CD4-positive, alpha-beta T cell treated with Interleukin-15 for 4 hours (primary cell): ENCODE results near the gene PLA2G4B.

Experiments
- DNase-seq: peaks from one replicate; pipeline ENCODE4 v3.0.0-alpha.2; 2020; ENCODE audit warnings: low spot score

Gene PLA2G4B

DNA sequence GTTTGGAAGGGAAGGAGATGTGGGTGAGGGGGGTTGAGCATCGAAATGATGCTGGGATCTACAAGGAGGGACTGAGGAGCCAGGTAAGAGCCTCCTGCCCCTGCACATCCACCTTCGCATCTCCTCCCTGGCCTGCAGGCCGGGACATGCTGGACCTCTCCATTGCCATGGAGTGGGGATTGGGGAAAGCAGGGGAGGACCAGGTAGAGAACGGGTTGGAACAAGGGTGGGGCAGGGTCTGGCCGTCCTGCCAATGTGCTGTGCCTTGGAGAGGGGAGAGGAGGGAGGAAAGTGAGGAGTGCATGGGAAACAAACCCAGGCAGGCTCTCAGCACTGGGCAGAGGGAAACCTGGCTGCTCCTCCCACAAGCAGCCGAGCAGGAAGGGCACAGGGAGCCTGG lies 10.6 kb downstream of the PLA2G4B start:
- no peak for DNase-seq

DNA sequence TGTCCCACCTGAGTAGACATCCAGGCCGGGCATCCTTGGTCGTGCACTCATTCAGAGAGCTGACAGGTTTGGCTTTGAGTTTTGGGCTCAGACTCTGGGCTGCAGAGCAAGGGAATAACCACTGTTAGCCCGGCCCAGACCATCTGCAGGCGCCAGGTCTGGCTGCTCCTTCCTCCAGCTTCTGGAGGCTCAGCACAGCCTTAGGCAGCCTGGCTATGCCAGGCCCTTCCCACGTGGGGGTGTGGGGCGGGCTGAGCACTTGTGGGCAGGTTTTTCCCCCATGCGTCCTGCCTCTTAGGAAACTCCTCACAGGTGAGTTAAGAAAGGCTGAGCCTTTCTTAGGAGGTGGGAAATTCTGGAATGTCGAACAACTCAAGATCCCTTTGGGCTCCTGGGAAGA lies 11.2 kb downstream of the PLA2G4B start:
- no peak for DNase-seq

- no peak for DNase-seq
Measured at GRCh38 chr15:41850482-41851166, 12.0 kb downstream of the PLA2G4B start.

DNA sequence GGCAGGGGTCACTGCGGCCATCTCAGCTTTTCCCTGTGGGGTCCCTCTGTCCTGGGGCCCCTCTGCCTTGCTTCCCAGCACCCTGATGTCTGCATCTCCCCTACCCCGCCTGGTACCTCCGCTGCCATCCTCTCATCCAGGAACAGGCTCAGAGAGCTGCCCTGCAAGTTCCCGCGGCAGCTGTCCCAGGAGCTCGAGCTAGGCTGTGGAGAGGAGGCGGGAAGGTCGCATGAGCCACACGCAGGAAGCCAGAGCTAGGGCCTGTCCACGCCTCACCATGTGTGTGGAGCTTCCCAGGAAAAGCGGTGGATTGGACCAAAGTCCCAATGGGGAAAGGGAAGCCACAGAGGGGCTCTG lies 12.5 kb downstream of the PLA2G4B start:
- DNase-seq: no peak

DNA sequence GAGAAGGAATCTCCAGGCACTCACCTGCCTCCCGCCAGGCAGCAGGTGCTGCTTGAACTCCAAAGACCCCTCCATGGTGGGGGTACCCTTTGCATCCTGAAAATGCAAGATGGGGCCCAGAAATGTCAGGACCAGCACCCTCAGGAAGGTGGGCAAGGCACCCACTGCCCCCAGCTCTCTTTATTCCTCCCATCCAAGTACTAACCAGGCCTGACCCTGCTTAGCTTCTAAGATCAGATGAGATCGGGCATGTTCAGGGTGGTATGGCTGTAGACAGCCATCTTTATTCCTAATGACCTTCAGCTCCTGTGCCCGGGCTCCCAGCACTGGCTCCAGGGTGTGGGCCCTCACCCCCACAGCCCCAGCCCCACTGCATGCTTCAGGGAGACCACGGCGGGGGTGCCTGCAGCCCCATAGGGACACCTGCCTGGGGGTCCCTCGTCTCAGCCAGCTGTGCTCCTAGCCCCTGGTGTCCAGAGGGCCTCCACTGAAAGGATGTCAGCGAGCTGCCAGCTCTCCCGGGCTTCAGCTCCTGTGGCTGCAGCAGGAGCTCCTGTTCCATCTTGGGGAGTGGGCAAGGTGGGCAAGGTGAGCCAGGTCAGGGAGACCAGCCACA lies 13.2 kb downstream of the PLA2G4B start:
- DNase-seq: no peak

DNA sequence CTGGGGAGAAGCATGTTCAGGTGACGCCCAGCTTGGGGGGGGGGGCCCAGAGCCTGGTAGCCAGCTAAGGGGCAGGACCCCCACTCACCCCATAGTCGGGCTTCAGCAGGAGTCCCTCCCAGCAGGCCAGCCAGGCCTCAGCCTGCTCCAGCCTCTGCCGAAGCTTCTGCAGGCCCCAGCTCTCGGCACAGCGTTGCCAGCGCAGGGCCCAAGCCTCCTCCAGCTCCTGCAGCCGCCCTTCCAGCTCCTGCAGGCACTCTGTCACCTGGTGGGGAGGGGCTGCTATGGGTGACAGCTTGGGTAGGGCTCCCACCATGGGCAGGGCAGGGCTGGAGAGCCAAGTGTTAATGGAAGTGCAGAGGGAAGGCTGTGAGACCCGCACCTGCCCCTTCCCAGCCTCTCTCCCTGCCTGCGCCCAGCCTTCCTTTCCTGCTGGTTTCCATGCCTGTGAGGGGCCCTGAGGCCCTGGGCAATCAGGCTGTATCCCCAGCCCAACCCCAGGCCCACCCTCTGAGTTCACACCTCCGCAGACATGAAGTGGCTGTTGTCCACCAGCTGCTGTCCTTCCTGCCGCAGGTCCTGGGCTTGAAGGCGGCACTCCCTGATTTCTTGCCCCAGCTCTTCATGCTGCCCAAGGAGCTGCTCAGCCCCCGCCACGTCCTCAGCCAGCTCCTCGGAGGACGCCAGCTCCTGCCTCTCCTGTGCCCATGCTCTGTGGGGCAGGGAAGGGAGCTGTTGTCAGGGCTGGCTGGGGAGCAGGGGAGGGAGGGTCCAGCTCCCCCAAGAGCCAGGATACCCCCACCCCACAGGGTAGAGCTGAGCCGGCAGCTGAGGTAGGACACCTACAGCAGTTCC lies 14.3 kb downstream of the PLA2G4B start:
- no peak for DNase-seq

- DNase-seq: no peak
Measured at GRCh38 chr15:41853831-41854230, 15.2 kb downstream of the PLA2G4B start.

DNA sequence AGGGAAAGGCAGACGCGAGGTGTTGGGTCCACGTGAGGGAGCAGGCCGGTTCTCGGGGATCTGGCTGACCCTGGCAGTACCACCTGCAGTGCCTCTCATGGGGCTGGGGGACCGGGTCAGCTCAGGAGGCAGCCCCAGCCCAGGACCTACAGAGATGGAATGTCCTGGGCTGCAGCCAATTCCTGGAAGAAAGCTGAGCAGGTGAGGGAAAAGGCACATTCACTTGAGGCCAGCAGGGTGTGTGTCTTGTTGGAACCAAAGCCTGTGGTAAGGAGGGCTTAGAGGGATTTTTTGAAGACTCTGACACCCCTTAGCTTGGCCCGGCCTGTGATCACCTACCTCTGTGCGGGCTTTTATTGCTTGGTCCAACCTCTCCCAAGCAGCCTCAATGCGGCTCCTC lies 15.8 kb downstream of the PLA2G4B start:
- DNase-seq: no peak

GRCh38 chr15:41855261-41855961 lies 16.8 kb downstream of the PLA2G4B start:
- DNase-seq: no peak

DNA sequence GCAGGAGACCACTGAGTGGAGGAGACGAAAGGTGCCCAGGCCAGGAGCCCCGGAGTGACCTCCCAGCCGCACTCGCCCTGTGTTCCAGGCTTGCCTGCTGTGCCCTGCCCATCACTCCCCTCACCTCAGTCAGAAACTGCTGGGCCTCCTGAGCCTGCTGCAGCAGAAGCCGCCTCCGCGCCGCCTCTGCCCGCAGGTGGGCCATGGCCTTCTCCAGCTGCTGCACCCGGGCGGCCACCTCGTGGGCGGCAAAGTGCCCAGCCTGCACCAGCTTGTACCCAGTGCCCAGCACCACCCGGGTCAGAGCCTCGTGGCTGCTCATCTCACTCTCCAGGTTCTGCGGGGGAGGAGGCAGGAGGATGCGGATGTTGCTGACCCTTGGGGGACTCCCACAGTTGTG lies 17.6 kb downstream of the PLA2G4B start:
- DNase-seq: no peak

- DNase-seq: no peak
Measured at GRCh38 chr15:41856716-41857115, 18.1 kb downstream of the PLA2G4B start.

GRCh38 chr15:41857316-41857715 lies 18.7 kb downstream of the PLA2G4B start:
- DNase-seq: no peak

- DNase-seq: no peak
Measured at GRCh38 chr15:41858756-41859155, 20.1 kb downstream of the PLA2G4B start.

DNA sequence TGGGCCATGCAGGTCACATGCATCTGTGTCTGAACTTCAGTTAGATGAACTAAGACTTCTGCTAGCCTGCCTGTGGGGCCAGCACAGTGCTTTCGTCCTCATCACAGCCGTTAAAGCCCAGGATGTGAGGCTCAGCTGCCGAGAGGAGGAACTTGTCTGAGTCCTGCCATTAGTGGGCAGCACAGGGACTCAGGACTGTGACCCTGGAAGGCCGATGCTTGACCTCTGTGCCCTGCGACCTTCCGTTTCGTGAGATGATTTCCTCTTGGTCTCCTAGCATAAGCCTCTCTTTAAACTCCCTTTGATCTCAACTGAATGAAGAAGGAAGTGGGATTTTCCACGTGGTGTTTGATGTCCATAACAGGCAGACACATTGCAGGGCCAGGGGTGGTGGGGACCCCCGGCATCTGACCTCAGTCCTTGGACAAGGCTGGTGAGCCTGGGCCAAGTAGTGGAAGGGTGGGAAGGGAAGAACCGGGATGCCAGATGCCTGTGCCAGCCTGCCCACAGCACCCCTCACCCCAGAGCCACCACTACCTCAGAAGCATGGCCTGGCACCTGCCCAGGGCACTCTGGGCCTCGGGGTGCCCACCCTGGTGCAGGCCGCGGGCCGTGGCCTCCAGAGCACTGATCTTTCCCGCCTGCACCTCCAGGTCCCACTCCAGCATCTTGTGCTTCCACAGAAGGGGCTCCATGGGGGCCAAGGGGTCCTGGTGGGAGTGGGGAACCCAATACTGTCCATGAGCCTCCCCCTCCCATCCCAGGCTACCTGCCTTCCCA lies 21.6 kb downstream of the PLA2G4B start:
- DNase-seq: no peak

GRCh38 chr15:41861736-41862356 lies 23.2 kb downstream of the PLA2G4B start:
- DNase-seq: no peak

DNA sequence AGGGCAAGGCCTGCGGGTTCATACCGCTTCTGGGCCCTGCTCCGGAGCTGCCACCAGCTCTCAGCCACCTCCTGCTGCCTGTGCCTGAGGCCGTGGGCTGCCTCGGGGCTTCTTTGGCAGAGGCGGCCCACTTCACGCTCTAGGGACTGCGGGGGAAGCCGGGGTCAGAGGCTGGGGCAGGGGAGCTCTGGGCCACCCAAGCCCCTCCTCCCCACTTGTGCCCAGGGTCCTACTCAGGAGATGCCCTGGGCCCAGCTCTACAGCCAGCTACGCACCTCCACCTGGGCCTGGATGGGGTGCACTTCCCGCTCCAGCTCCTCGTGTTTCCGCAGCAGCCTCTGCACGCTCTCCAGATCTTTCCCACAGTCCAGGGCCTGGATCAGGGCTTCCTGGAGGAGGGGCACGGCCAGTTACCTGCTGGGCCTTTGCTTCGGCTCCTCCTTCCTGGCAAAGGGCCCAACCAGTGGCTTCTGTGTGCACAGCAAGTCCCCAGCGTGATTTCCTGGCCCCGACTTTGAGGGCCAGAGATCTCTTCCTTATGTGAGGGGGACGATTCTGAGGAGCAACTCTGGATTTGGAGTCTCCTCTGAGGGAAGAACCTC lies 24.0 kb downstream of the PLA2G4B start:
- DNase-seq: no peak

GRCh38 chr15:41865490-41866055 lies 26.9 kb downstream of the PLA2G4B start:
- no peak for DNase-seq

DNA sequence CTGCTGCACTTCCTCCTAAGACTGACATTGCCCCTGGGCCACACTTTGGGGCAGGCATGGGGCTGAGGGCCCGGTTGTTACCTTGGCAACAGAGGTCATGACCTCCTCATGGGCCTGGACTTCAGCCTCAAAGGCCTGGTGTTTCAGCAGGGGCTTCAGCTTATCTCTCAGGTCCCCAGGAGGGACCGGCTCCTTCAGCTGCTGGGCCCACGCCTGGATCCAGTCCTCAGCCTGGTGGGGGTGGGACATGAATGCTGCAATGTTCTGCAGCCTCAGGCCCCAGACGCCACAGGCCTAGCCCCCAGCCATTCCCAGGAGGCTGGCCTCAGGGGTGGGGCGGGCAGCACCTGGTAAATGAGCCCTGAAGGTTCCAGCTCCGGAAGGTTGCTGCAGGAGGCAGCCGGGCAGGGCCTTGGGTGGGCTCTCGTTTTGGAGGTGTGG lies 27.6 kb downstream of the PLA2G4B start:
- no peak for DNase-seq

DNA sequence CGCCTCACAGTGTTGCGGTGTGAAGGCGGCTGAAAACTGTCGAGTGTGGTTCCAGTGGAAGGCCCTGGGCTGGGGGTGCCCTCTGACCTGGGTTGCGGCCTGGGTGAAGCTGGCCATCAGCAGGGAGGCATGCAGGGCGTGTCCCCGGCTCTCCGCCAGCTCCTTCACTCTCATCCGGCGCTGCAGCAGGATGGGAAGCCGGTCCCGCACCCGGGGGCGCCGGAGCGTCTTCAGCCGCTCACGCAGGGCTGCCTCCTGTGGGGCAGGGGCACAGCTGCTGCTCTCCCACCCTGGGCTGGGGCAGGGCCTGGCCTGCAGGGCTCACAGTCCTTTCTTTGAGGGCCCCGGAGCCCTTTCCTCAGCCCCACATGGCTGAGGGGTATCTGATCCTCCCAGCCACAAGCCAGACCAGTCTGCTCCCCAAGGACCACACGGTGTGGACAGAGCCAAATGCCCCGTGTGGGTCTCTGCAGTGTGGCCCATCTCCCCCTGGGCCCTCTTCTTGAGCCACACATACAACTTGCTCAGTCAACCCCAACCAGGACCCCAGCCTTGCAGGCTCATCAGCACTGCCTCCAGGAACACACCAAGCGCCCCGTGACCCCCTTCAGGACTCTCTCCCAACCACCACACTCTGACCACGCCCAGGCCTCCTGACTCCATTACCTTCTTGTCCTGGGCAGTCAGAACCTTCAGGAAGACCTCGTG lies 28.4 kb downstream of the PLA2G4B start:
- DNase-seq: no peak

- no peak for DNase-seq
Measured at GRCh38 chr15:41868321-41868720, 29.7 kb downstream of the PLA2G4B start.
